Mesothelial cell of epicardium (in vitro differentiated cells): ENCODE results near the gene EME1. TPM values are rescaled to one million over a fixed set of nuclear protein-coding genes. Genes with fewer than 3 reads are reported as not detected.
A peak's percentile ranks its signal among the peaks of the same experiment; 100 is the strongest.

Source experiments
- DNase-seq, 2 experiments: peaks; one replicate each; pipeline ENCODE4 v3.0.0; 2021; ENCODE audit warnings: low spot score in 2 of 2; ENCODE audit not compliant: unreplicated experiment in 2 of 2
- H3K27ac Mint-ChIP-seq: 2 replicates; pipeline ENCODE4 v1.8.0; 2021; ENCODE audit warnings: mixed read lengths
- H3K27me3 Mint-ChIP-seq: 2 replicates; pipeline ENCODE4 v1.8.0; 2021; ENCODE audit warnings: low read depth, mixed read lengths
- H3K36me3 Mint-ChIP-seq: 2 replicates; pipeline ENCODE4 v1.8.0; 2021; ENCODE audit warnings: mixed read lengths
- H3K4me1 Mint-ChIP-seq: 2 replicates; pipeline ENCODE4 v1.8.0; 2021; ENCODE audit warnings: mixed read lengths
- H3K4me3 Mint-ChIP-seq: 2 replicates; pipeline ENCODE4 v1.8.0; 2021; ENCODE audit warnings: mild to moderate bottlenecking, moderate library complexity, mixed read lengths
- H3K9me3 Mint-ChIP-seq: 2 replicates; pipeline ENCODE4 v1.8.0; 2021; ENCODE audit warnings: mixed read lengths
- total RNA-seq: library from RNA; stranded (reverse); gene quantifications from 3 replicates; pipeline ENCODE4 v1.2.1, GENCODE V29; 2021
- TF ChIP-seq, protein P1 (sequence below): fragments of 200-600 bp; sonication (generic); IDR thresholded peaks from one replicate; pipeline ENCODE4 v1.5.0; 2021; ENCODE audit warnings: antibody characterized with exemption; ENCODE audit not compliant: unreplicated experiment

The EME1 gene
- total RNA-seq, 1 donor from 2014 or later = 11.6 TPM

DNA sequence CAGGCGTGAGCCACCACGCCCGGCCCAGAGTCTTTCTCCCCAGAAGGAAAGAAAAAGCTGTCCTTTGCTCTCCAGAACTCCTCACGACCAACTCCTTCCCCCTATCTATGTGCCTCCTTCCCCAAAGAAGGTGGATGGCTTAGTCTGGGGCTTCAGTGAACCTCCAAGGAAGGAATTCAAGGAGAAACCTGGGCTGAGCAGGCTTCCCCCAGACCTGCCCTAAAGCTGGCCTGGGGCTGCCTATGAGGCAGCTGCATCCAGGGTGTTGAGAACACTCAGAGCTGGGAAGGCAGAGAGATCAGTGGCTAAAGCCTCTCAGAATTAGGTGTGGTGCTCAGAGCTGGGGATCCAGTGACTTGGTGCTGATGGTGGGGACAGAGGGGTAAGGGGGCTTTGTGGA lies 56.8 kb downstream of the EME1 start:
- DNase-seq = no peak
- TF ChIP-seq, protein P1, sequence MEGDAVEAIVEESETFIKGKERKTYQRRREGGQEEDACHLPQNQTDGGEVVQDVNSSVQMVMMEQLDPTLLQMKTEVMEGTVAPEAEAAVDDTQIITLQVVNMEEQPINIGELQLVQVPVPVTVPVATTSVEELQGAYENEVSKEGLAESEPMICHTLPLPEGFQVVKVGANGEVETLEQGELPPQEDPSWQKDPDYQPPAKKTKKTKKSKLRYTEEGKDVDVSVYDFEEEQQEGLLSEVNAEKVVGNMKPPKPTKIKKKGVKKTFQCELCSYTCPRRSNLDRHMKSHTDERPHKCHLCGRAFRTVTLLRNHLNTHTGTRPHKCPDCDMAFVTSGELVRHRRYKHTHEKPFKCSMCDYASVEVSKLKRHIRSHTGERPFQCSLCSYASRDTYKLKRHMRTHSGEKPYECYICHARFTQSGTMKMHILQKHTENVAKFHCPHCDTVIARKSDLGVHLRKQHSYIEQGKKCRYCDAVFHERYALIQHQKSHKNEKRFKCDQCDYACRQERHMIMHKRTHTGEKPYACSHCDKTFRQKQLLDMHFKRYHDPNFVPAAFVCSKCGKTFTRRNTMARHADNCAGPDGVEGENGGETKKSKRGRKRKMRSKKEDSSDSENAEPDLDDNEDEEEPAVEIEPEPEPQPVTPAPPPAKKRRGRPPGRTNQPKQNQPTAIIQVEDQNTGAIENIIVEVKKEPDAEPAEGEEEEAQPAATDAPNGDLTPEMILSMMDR = no peak
- no peaks in the 10 kb centered on the region for H3K27me3 Mint-ChIP-seq
- H3K4me3 Mint-ChIP-seq = peak overlapping the region; percentile 2
- peak overlapping the region; percentile 97 for H3K27ac Mint-ChIP-seq
- no peaks in the 10 kb centered on the region for H3K9me3 Mint-ChIP-seq
- peaks cover 2% of the 10 kb centered on the region for H3K36me3 Mint-ChIP-seq
- peaks cover 54% of the 10 kb centered on the region for H3K4me1 Mint-ChIP-seq

Other genes with a start within 250 kb of the EME1 start
- 17.3 to 20.0 TPM (median 19.4 TPM) in 3 replicates for gene SAMD14, start 243.1 kb upstream of the EME1 start, total RNA-seq
- gene PPP1R9B, start 222.6 kb upstream of the EME1 start, total RNA-seq = 56.4 to 58.6 TPM (median 56.6 TPM) in 3 replicates
- gene SGCA, start 207.2 kb upstream of the EME1 start, total RNA-seq = not detected in 3 replicates
- gene COL1A1, start 171.6 kb upstream of the EME1 start, total RNA-seq = 3,780 to 4,004 TPM (median 3,972 TPM) in 3 replicates
- gene TMEM92, start 98.8 kb upstream of the EME1 start, total RNA-seq = 2.7 to 3.9 TPM (median 3.6 TPM) in 3 replicates
- gene XYLT2, start 27.1 kb upstream of the EME1 start, total RNA-seq = 32.3 to 35.3 TPM (median 33.3 TPM) in 3 replicates
- 55.0 to 57.5 TPM (median 56.0 TPM) in 3 replicates for gene MRPL27, start within 50 bp of the EME1 start, total RNA-seq
- 60.7 to 65.1 TPM (median 63.5 TPM) in 3 replicates for gene LRRC59, start 24.3 kb downstream of the EME1 start, total RNA-seq
- 107 to 113 TPM (median 112 TPM) in 3 replicates for gene ACSF2, start 53.0 kb downstream of the EME1 start, total RNA-seq
- not detected in 3 replicates for gene CHAD, start 95.7 kb downstream of the EME1 start, total RNA-seq
- gene RSAD1, start 105.6 kb downstream of the EME1 start, total RNA-seq = 40.1 to 40.8 TPM (median 40.7 TPM) in 3 replicates
- 5.1 to 6.5 TPM (median 6.1 TPM) in 3 replicates for gene MYCBPAP, start 135.2 kb downstream of the EME1 start, total RNA-seq
- 14.2 to 15.1 TPM (median 14.7 TPM) in 3 replicates for gene EPN3, start 159.5 kb downstream of the EME1 start, total RNA-seq
- gene SPATA20, start 173.9 kb downstream of the EME1 start, total RNA-seq = 71.3 to 71.7 TPM (median 71.4 TPM) in 3 replicates
- gene CACNA1G, start 187.5 kb downstream of the EME1 start, total RNA-seq = 26.1 to 29.0 TPM (median 26.9 TPM) in 3 replicates